OCI-LY3 (cell line): ENCODE results near the gene DGCR6.
"Not testable (repeated sequence)": the region's sequence is repeated elsewhere in the genome, so short reads cannot be mapped to it uniquely, and the experiment has no call there.

Source experiments
- H2AFZ ChIP-seq: fragments of 200-600, 300-600 bp; shearing (Covaris generic); 2 replicates; pipeline ENCODE4 v1.6.0; 2014; ENCODE audit warnings: antibody characterized with exemption, low read depth, low read length
- H3K27ac ChIP-seq: fragments of 200-600, 300-600 bp; sonication (generic); 2 replicates; pipeline ENCODE4 v1.5.1; 2014; ENCODE audit warnings: mild to moderate bottlenecking, low read length, moderate library complexity, mixed read lengths
- H3K27me3 ChIP-seq: fragments of 200-600, 300-600 bp; sonication (generic); 2 replicates; pipeline ENCODE4 v1.6.1; 2014; ENCODE audit warnings: low read depth, low read length, mixed read lengths
- H3K36me3 ChIP-seq: fragments of 200-600, 300-600 bp; sonication (generic); replicated peaks from 2 replicates; pipeline ENCODE3; 2014; ENCODE audit warnings: low read depth, low read length, mixed read lengths
- H3K4me1 ChIP-seq: fragments of 300-600, 200-600 bp; sonication (generic); 2 replicates; pipeline ENCODE4 v1.6.1; 2014; ENCODE audit warnings: low read length, mixed read lengths
- H3K4me2 ChIP-seq: fragments of 200-600, 300-600 bp; sonication (generic); 2 replicates; pipeline ENCODE4 v1.6.1; 2014; ENCODE audit warnings: low read length, mixed read lengths
- H3K4me3 ChIP-seq: fragments of 300-600, 200-600 bp; sonication (generic); 2 replicates; pipeline ENCODE4 v1.5.1; 2014; ENCODE audit warnings: antibody characterized with exemption, mild to moderate bottlenecking, low read length, moderate library complexity
- H3K79me2 ChIP-seq: fragments of 300-600, 200-600 bp; shearing (Covaris generic); 2 replicates; pipeline ENCODE4 v1.6.1; 2014; ENCODE audit warnings: mild to moderate bottlenecking, low read length, mixed read lengths
- H3K9ac ChIP-seq: fragments of 300-600, 200-600 bp; shearing (Covaris generic); 2 replicates; pipeline ENCODE4 v1.6.0; 2014; ENCODE audit warnings: mild to moderate bottlenecking, low read length, moderate library complexity
- H3K9me3 ChIP-seq: fragments of 200-600, 300-600 bp; shearing (Covaris generic); 2 replicates; pipeline ENCODE4 v1.6.1; 2014; ENCODE audit warnings: low read length, mixed read lengths; ENCODE audit not compliant: insufficient read depth
- H4K20me1 ChIP-seq: fragments of 200-600, 300-600 bp; sonication (generic); 2 replicates; pipeline ENCODE4 v1.6.1; 2016; ENCODE audit warnings: low read length, mixed read lengths; ENCODE audit not compliant: insufficient read depth
- EZH2phosphoT487 ChIP-seq: fragments of 200-600 bp; shearing (Covaris generic); IDR thresholded peaks from 2 replicates; pipeline ENCODE4 v1.6.1; 2018; ENCODE audit warnings: antibody characterized with exemption, mixed run types, low read depth
- TF ChIP-seq, protein P1 (sequence below): fragments of 200-600, 300-600 bp; sonication (generic); IDR thresholded peaks from 2 replicates; pipeline ENCODE4 v1.5.1; 2014; ENCODE audit warnings: antibody characterized with exemption, low read length, low read depth

Gene DGCR6

DNA sequence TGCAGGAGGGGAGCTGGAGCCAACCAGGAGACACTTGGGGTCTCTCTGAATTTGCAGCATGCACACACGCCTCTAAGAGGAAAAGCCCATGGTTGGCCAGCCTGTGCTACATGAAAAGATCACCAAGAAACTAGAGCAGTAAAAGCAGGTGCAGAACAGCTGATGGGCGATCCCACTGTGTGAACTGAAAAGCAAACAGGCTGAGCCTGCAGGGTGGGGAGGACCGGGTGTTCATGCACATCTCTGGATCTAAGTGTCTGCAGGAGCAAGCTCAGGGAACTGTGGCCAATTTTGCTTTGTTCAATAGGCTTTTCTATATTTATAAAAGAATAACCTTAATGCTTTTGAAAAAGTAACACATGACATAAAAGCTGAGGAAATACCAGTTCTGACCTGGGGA lies 11.7 kb downstream of the DGCR6 start:
- not testable (repeated sequence) for H3K27me3 ChIP-seq, H3K4me2 ChIP-seq, H3K27ac ChIP-seq, H3K4me3 ChIP-seq, H3K4me1 ChIP-seq, H2AFZ ChIP-seq, H3K9ac ChIP-seq, H4K20me1 ChIP-seq, H3K9me3 ChIP-seq, H3K79me2 ChIP-seq, H3K36me3 ChIP-seq

GRCh38 chr22:18920257-18920902 lies 14.3 kb downstream of the DGCR6 start:
- H3K27ac ChIP-seq, H3K9me3 ChIP-seq, H3K9ac ChIP-seq, H3K27me3 ChIP-seq, H2AFZ ChIP-seq, H3K36me3 ChIP-seq, H3K4me3 ChIP-seq, H4K20me1 ChIP-seq, H3K4me2 ChIP-seq, H3K4me1 ChIP-seq, H3K79me2 ChIP-seq: not testable (repeated sequence)

DNA sequence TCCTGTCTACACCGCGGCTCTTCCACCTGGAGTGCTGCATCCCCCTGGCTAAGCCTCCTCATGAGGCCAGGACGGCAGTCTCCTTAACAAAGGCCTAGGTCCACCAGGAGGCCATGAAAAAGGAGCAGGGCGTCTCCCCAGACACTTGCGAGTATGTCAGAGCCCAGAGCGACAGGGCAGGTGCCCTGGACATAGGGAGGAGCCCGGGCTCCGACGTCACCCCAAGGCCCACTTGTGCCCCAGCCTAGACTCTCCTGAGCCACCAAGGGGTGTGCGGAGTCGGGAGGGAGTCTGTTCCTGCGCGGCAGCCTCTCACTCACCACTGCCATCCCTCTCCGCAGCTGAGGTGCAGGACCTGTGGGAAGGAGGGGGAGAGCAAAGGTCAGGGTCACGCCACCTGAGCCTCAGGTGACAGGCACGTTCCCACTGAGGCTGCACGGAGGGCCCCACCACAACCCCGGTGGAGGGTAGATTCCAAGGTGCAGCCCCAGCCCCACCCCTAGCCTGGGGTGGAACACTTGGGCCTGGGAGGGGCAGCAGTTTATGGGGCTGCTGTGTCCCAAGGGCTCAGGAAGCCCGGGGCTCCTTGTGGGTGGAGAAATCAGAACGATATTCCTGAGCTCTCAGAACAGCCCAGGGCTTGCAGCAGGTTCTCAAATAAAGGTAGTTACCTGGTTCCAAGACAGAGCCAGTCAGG lies 19.4 kb downstream of the DGCR6 start:
- TF ChIP-seq EZH2phosphoT487: no peak
- H3K79me2 ChIP-seq: no peaks in the 10 kb centered on the region
- no peak overlapping the region for H3K4me3 ChIP-seq
- H3K27me3 ChIP-seq: no peaks in the 10 kb centered on the region
- no peak overlapping the region for H2AFZ ChIP-seq
- no peaks in the 10 kb centered on the region for H4K20me1 ChIP-seq
- no peak overlapping the region for H3K9ac ChIP-seq
- H3K9me3 ChIP-seq: no peaks in the 10 kb centered on the region
- H3K27ac ChIP-seq: no peak overlapping the region
- H3K4me1 ChIP-seq: no peaks in the 10 kb centered on the region
- no peaks in the 10 kb centered on the region for H3K36me3 ChIP-seq
- no peak overlapping the region for H3K4me2 ChIP-seq

DNA sequence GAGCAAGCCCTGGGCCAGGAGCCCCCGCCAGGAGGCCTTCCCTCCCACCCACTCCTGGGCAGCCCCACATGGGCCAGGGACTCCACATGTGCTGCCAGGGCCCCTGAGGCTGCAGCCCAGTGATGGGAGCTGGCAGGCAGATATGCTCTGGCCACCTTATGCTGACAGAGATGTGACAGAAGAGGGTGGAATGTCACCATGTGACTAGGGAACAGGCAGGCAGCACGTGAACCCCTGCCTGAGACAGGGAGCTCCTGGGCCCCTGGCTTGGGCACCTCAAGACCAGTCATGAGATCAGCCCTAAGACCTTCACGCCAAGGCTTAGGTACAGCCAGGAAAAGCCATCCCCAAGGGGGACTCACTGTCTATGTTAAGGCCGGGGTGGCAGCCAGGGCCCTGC lies 20.9 kb downstream of the DGCR6 start:
- TF ChIP-seq, protein P1, sequence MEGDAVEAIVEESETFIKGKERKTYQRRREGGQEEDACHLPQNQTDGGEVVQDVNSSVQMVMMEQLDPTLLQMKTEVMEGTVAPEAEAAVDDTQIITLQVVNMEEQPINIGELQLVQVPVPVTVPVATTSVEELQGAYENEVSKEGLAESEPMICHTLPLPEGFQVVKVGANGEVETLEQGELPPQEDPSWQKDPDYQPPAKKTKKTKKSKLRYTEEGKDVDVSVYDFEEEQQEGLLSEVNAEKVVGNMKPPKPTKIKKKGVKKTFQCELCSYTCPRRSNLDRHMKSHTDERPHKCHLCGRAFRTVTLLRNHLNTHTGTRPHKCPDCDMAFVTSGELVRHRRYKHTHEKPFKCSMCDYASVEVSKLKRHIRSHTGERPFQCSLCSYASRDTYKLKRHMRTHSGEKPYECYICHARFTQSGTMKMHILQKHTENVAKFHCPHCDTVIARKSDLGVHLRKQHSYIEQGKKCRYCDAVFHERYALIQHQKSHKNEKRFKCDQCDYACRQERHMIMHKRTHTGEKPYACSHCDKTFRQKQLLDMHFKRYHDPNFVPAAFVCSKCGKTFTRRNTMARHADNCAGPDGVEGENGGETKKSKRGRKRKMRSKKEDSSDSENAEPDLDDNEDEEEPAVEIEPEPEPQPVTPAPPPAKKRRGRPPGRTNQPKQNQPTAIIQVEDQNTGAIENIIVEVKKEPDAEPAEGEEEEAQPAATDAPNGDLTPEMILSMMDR: no peak
- TF ChIP-seq EZH2phosphoT487: no peak
- Histone ChIP-seq H3K4me3 (no peak overlapping the region), H3K27me3 (no peaks in the 10 kb centered on the region), H2AFZ (no peak overlapping the region), H3K4me1 (no peaks in the 10 kb centered on the region), H3K4me2 (no peak overlapping the region), H4K20me1 (no peaks in the 10 kb centered on the region), H3K9ac (no peak overlapping the region), H3K9me3 (no peaks in the 10 kb centered on the region), H3K27ac (no peak overlapping the region), H3K36me3 (no peaks in the 10 kb centered on the region), H3K79me2 (no peaks in the 10 kb centered on the region)

GRCh38 chr22:18927573-18927972 lies 21.5 kb downstream of the DGCR6 start:
- Histone ChIP-seq H3K4me2 (no peak overlapping the region), H3K36me3 (no peaks in the 10 kb centered on the region), H3K27me3 (no peaks in the 10 kb centered on the region), H3K4me1 (no peaks in the 10 kb centered on the region), H3K79me2 (no peaks in the 10 kb centered on the region), H3K9me3 (no peaks in the 10 kb centered on the region), H2AFZ (no peak overlapping the region), H3K27ac (no peak overlapping the region), H4K20me1 (no peaks in the 10 kb centered on the region), H3K9ac (no peak overlapping the region), H3K4me3 (no peak overlapping the region)
- no peak for TF ChIP-seq EZH2phosphoT487
- TF ChIP-seq, protein P1: no peak
